IMR-90 (cell line): ENCODE measurements around the gene CDH13. TPM values are rescaled to one million over a fixed set of nuclear protein-coding genes. Genes with fewer than 3 reads are reported as not detected.

Source experiments
- ATAC-seq: fragments of 200-7000 bp; cut with Tn5 transposase; 2 replicates; pipeline ENCODE4 v1.9.1; 2020; ENCODE audit warnings: low read depth, mild to moderate bottlenecking, moderate library complexity
- BruUV-seq: library from RNA; stranded (reverse); fragments of 400-500 nt; replicated peaks from 2 replicates; lab custom pipeline; 2021; lab: Mats Ljungman, UMichigan
- CTCF ChIA-PET: fragments of 300-600 bp; formaldehyde crosslinking; extraction: SDS; loops from one replicate; lab custom pipeline; 2021; ENCODE audit warnings: antibody characterized with exemption; lab: Yijun Ruan, JAX
- POLR2A ChIA-PET: fragments of 300-600 bp; sonication (Branson Sonifier 250); formaldehyde crosslinking; loops from one replicate; lab custom pipeline; 2022; ENCODE audit warnings: antibody characterized with exemption; ENCODE audit not compliant: unreplicated experiment; lab: Charles Lee
- DNase-seq: peaks from one replicate; pipeline ENCODE4 v3.0.0; 2013
- H2AFZ ChIP-seq: replicated peaks from 2 replicates; pipeline ENCODE3; 2013; ENCODE audit warnings: low read length, mild to moderate bottlenecking; ENCODE audit not compliant: poor library complexity
- H2AK5ac ChIP-seq: 2 replicates; pipeline ENCODE4 v1.6.1; 2013; ENCODE audit warnings: low read depth, low read length, inconsistent platforms
- H2AK9ac ChIP-seq: replicated peaks from 2 replicates; pipeline ENCODE3; 2013; ENCODE audit warnings: mild to moderate bottlenecking, low read depth, low read length, moderate library complexity; ENCODE audit not compliant: poor library complexity
- H2BK120ac ChIP-seq: 2 replicates; pipeline ENCODE4 v1.6.1; 2013; ENCODE audit warnings: low read depth, low read length, inconsistent platforms
- H2BK15ac ChIP-seq: 3 replicates; pipeline ENCODE4 v1.6.1; 2013; ENCODE audit warnings: low read depth, low read length, inconsistent platforms
- H2BK20ac ChIP-seq: 2 replicates; pipeline ENCODE4 v1.6.1; 2013; ENCODE audit warnings: low read depth, mild to moderate bottlenecking, inconsistent platforms, low read length, moderate library complexity
- H2BK5ac ChIP-seq: 2 replicates; pipeline ENCODE4 v1.6.1; 2013; ENCODE audit warnings: mild to moderate bottlenecking, low read depth, low read length, inconsistent platforms; ENCODE audit not compliant: poor library complexity, severe bottlenecking
- H3K14ac ChIP-seq: replicated peaks from 2 replicates; pipeline ENCODE4 v1.6.1; 2013; ENCODE audit warnings: low read depth, low read length, inconsistent platforms
- H3K18ac ChIP-seq: 2 replicates; pipeline ENCODE4 v1.6.1; 2013; ENCODE audit warnings: low read depth, low read length, control low read depth
- H3K23ac ChIP-seq: 2 replicates; pipeline ENCODE4 v1.6.1; 2013; ENCODE audit warnings: low read depth, low read length, inconsistent platforms
- H3K27ac ChIP-seq: 2 replicates; pipeline ENCODE4 v1.5.1; 2013; ENCODE audit warnings: mild to moderate bottlenecking, control low read depth, low read length; ENCODE audit not compliant: insufficient read depth
- H3K27me3 ChIP-seq: 2 replicates; pipeline ENCODE4 v1.6.1; 2013; ENCODE audit warnings: low read length; ENCODE audit not compliant: control insufficient read depth, insufficient read depth
- H3K36me3 ChIP-seq: 2 replicates; pipeline ENCODE4 v1.6.1; 2013; ENCODE audit warnings: low read length, mixed read lengths; ENCODE audit not compliant: control insufficient read depth, insufficient read depth
- H3K4ac ChIP-seq: 2 replicates; pipeline ENCODE4 v1.6.1; 2013; ENCODE audit warnings: low read depth, low read length, inconsistent platforms
- H3K4me1 ChIP-seq: 2 replicates; pipeline ENCODE4 v1.6.1; 2013; ENCODE audit warnings: low read length, mixed read lengths; ENCODE audit not compliant: control insufficient read depth, insufficient read depth
- H3K4me2 ChIP-seq: 2 replicates; pipeline ENCODE4 v1.6.1; 2013; ENCODE audit warnings: low read depth, mild to moderate bottlenecking, control low read depth, low read length, moderate library complexity
- H3K4me3 ChIP-seq: 2 replicates; pipeline ENCODE4 v1.5.1; 2013; ENCODE audit warnings: low read depth, mild to moderate bottlenecking, control low read depth, low read length, moderate library complexity; ENCODE audit not compliant: insufficient read depth
- H3K56ac ChIP-seq: 2 replicates; pipeline ENCODE4 v1.6.1; 2013; ENCODE audit warnings: low read length, inconsistent platforms; ENCODE audit not compliant: insufficient read depth; ENCODE audit errors: extremely low read depth
- H3K79me1 ChIP-seq, 2 experiments: 2 replicates each; pipeline ENCODE4 v1.6.1; 2013; ENCODE audit warnings: low read length in 2 of 2, inconsistent platforms in 1 of 2, low read depth in 1 of 2
- H3K9ac ChIP-seq: 2 replicates; pipeline ENCODE4 v1.6.1; 2013; ENCODE audit warnings: low read depth, low read length, control low read depth
- H3K9me1 ChIP-seq: 2 replicates; pipeline ENCODE4 v1.6.1; 2013; ENCODE audit warnings: low read length, inconsistent platforms; ENCODE audit not compliant: insufficient read depth
- H3K9me3 ChIP-seq: 2 replicates; pipeline ENCODE4 v1.6.1; 2013; ENCODE audit warnings: low read length; ENCODE audit not compliant: control insufficient read depth, insufficient read depth
- H4K20me1 ChIP-seq: 2 replicates; pipeline ENCODE4 v1.6.1; 2013; ENCODE audit warnings: low read length, inconsistent platforms; ENCODE audit not compliant: insufficient read depth
- H4K5ac ChIP-seq: 2 replicates; pipeline ENCODE4 v1.6.1; 2013; ENCODE audit warnings: mild to moderate bottlenecking, low read depth, low read length, control low read depth
- H4K8ac ChIP-seq, 2 experiments: 2 replicates each; pipeline ENCODE4 v1.6.1; 2013; ENCODE audit warnings: low read depth in 2 of 2, low read length in 2 of 2, control low read depth in 1 of 2, inconsistent platforms in 1 of 2
- H4K91ac ChIP-seq: 2 replicates; pipeline ENCODE4 v1.6.1; 2013; ENCODE audit warnings: low read depth, low read length, inconsistent platforms; ENCODE audit not compliant: insufficient read depth
- MAFK ChIP-seq: IDR thresholded peaks from 2 replicates; pipeline ENCODE4 v1.6.1; 2012; ENCODE audit warnings: low read depth, low read length, improper control_type of control experiment
- MXI1 ChIP-seq: IDR thresholded peaks from 2 replicates; pipeline ENCODE4 v1.6.1; 2012; ENCODE audit warnings: low read depth, mild to moderate bottlenecking, low read length, moderate library complexity, borderline replicate concordance
- RAD21 ChIP-seq: IDR thresholded peaks from 2 replicates; pipeline ENCODE4 v1.6.1; 2012; ENCODE audit warnings: low read length, improper control_type of control experiment
- WGBS, 2 experiments: methylation state at CpG; one replicate each; pipeline versions ENCODE4 v1.1.5 to v1.1.7; 2013; ENCODE audit warnings: missing lambda C conversion rate in 2 of 2; ENCODE audit not compliant: insufficient read length in 1 of 2; ENCODE audit errors: extremely low coverage in 2 of 2; 5-methylcytosine and 5-hydroxymethylcytosine counted together
- dilution Hi-C: fragments of 300-500 bp; cut with HindIII; formaldehyde crosslinking; loops from one replicate; pipeline ENCODE4 v1.14.3; 2018; ENCODE audit warnings: low sequenced_read_pairs; ENCODE audit not compliant: unreplicated experiment
- in situ Hi-C: fragments of 300-500 bp; cut with MboI; formaldehyde crosslinking; loops from 3 replicates; pipeline ENCODE4 v1.14.3; 2019; ENCODE audit warnings: low sequenced_read_pairs, inconsistent platforms, mixed read lengths
- intact Hi-C: fragments of 100-400 bp; cut with micrococcal nuclease; formaldehyde crosslinking; loops from 2 replicates; pipeline ENCODE4 v1.10.0; 2022
- polyA plus RNA-seq, 3 experiments: library from polyadenylated mRNA; depleted of rRNA; stranded (reverse); fragments of >200 nt; gene quantifications; 2 replicates each; pipeline ENCODE4 v1.2.3, GENCODE V29; 2012; ENCODE audit warnings: low replicate concordance in 1 of 3
- total RNA-seq: library from RNA; depleted of rRNA; stranded (reverse); fragments of >200 nt; gene quantifications from 2 replicates; pipeline ENCODE4 v1.2.3, GENCODE V29; 2012

The CDH13 gene
- total and polyA plus RNA-seq, 2 of the 4 experiments (the other 2 are of a cell fraction) = 61.6 to 74.7 TPM

- H2AK5ac ChIP-seq = no peak overlapping the region
- ATAC-seq (no peak), DNase-seq (no peak)
- H3K56ac ChIP-seq = no peak overlapping the region
- no peak overlapping the region for H3K4me3 ChIP-seq
- no peak overlapping the region for H3K27ac ChIP-seq
- no peak overlapping the region for H3K18ac ChIP-seq
- no peaks in the 10 kb centered on the region for H4K20me1 ChIP-seq
- ChIA-PET POLR2A (no interaction called here), CTCF (no interaction called here)
- no peaks in the 10 kb centered on the region for H3K36me3 ChIP-seq
- H3K9me1 ChIP-seq = no peaks in the 10 kb centered on the region
- H2BK20ac ChIP-seq = no peak overlapping the region
- H3K27me3 ChIP-seq = no peaks in the 10 kb centered on the region
- no peak overlapping the region for H2AFZ ChIP-seq
- no peak overlapping the region for H3K4me2 ChIP-seq
- no peak overlapping the region for H4K91ac ChIP-seq
- H4K8ac ChIP-seq = no peak overlapping the region
- no peaks in the 10 kb centered on the region for H3K79me1 ChIP-seq
- intact Hi-C loops = no loop called here
- no peaks in the 10 kb centered on the region for H3K4me1 ChIP-seq
- no TSS peak for BruUV-seq
- H2BK5ac ChIP-seq = no peak overlapping the region
- H3K9ac ChIP-seq = no peak overlapping the region
- H2BK120ac ChIP-seq = no peak overlapping the region
- H3K14ac ChIP-seq = no peak overlapping the region
- no peak overlapping the region for H2AK9ac ChIP-seq
- dilution Hi-C loops = no loop called here
- H2BK15ac ChIP-seq = no peak overlapping the region
- H3K4ac ChIP-seq = no peak overlapping the region
- no peak overlapping the region for H3K23ac ChIP-seq
- WGBS, 2 experiments = no CpG with 5 or more reads among the region's 6 CpGs
- in situ Hi-C loops = no loop called here
- peaks cover 5% of the 10 kb centered on the region; the same call in 1 of the 2 replicates for H3K9me3 ChIP-seq
- no peak for TF ChIP-seq RAD21
- peak; percentile 64 for TF ChIP-seq MAFK
- no peak for TF ChIP-seq MXI1
- H4K5ac ChIP-seq = no peak overlapping the region
These were observed 1101.7 kb downstream of the CDH13 start for GRCh38 chr16:83728492-83728891.
